B cell (primary cell): ENCODE results near the gene ATP11C.

Experiments used
- CTCF ChIP-seq: fragments of 200-600 bp; IDR thresholded peaks from one replicate; pipeline ENCODE4 v1.8.0; 2022; ENCODE audit warnings: antibody characterized with exemption, mild to moderate bottlenecking
- EZH2 ChIP-seq: IDR thresholded peaks from 2 replicates; pipeline ENCODE4 v1.6.1; 2012; ENCODE audit warnings: borderline replicate concordance, low read depth, mild to moderate bottlenecking, moderate library complexity, low read length; ENCODE audit not compliant: insufficient read depth, poor library complexity, severe bottlenecking

DNA sequence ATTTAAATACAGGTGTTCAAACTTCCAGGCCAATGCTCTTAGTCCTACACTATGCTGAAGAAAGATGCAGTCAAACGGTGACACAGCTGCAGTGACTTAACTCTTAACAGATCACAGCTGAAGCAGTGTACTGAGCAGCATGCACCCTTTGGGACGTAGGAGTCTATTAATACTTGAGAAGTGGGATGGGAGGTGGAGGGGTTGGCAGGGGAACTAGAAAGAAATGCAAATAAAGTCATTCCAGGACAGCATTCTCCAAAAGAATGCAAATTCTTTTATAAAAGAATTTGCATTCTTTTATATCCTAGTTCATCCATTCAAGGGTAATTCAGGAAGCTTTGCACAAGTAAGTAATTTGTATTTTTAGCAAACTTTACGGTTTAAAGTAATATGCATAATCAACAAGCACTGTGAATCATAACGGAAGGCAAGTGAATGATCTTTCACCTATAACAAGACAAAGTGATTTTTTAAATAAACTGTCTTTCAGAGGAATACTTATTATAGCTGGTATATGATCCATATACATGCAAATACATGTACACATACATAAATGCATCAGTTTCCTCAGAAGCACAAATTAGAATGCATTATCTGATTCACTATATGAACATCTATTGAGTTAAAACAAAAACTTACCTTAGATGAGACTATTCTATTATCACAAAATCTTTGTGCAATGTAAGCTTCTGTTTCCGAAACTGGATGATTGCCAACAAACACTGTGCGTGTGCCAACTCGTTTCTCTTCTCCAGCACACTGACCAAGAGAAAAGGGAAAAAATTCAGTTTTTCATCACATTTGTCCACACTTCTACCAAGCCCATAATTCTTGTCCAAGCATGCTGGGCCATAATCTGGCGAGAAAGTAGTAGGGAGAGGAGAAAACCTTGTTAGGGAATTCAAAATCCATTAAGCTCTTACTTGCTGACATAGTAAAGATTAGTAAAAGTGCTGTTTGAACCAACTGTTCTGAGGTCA lies 106.5 kb downstream of the ATP11C start:
- TF ChIP-seq CTCF (no peak), EZH2 (no peak)
